ENCODE data around the gene NRARP. TPM values are rescaled to one million over a fixed set of nuclear protein-coding genes. Genes with fewer than 3 reads are reported as not detected.

NRARP gene
- total and polyA plus RNA-seq, 2 of the 13 experiments (the other 11 are each of a cell fraction or from before 2014, with no cell fraction given) = 0.22 to 0.46 TPM

- TF ChIP-seq FUBP1 (CRISPR knock-in tag; IDR thresholded peaks at IDR 0.05; ENCODE audit: borderline replicate concordance) (no peak), RFX5 (IDR thresholded peaks at IDR 0.05; ENCODE audit: low read depth, low read length) (no peak), ZBTB20 (CRISPR knock-in tag; IDR thresholded peaks at IDR 0.05; ENCODE audit: borderline replicate concordance, low read depth) (no peak)
Observed at GRCh38 chr9:137325799-137326198, 23.7 kb upstream of the NRARP start (continued).

GRCh38 chr9:137325124-137325523 lies 23.1 kb upstream of the NRARP start:
- ChIA-PET CTCF (ENCODE audit: low intra/inter-chr PET ratio, low total read pairs) (no interaction called here), POLR2A (no interaction called here)
- BruUV-seq (replicated peaks) = no TSS peak
- ATAC-seq = no peak
- no peak for FAIRE-seq
- TF ChIP-seq NR2F2 (IDR thresholded peaks at IDR 0.05; ENCODE audit: borderline replicate concordance, low read depth) = no peak
- in situ Hi-C loops (cut with HindIII; ENCODE audit: extremely low pct_ligation_motif_present, low pct_unique_long_range_greater_than_20kb) = no loop called here
- intact Hi-C loops (cut with micrococcal nuclease; ENCODE audit: unreplicated experiment) = no loop called here
- WGBS (ENCODE audit: low lambda C conversion rate) = 58% methylated on average over 10 of the region's 10 CpGs
- Histone ChIP-seq H3K9ac (ENCODE audit: insufficient read depth, low read depth, low read length) (no peak overlapping the region), H3K27me3 (ENCODE audit: control insufficient read depth in 1 of 2, insufficient read depth in 2 of 2, low read length in 2 of 2) (peaks cover 0 to 10% of the 10 kb centered on the region in 2 experiments; a peak in 4 of 5 replicates), H3K4me1 (ENCODE audit: insufficient read depth, low read length) (no peaks in the 10 kb centered on the region), H3K36me3 (replicated peaks in 1 of 2; ENCODE audit: control insufficient read depth in 1 of 2, insufficient read depth in 2 of 2, low read length in 2 of 2) (no peaks in the 10 kb centered on the region), H4K20me1 (ENCODE audit: insufficient read depth, low read length) (no peaks in the 10 kb centered on the region), H3K4me2 (ENCODE audit: low read depth, low read length) (no peak overlapping the region), H2AFZ (ENCODE audit: low read length) (no peak overlapping the region), H3K4me3 (replicated peaks in 1 of 3; ENCODE audit: insufficient read depth in 1 of 3, low read depth in 2 of 3, low read length in 3 of 3) (no peak overlapping the region), H3K27ac (ENCODE audit: extremely low read length, insufficient read depth, low read length) (no peak overlapping the region), H3K79me2 (ENCODE audit: insufficient read depth, low read length) (no peaks in the 10 kb centered on the region), H3K9me3 (ENCODE audit: low read length) (no peaks in the 10 kb centered on the region)
- DNase-seq (ENCODE audit: low spot score) = no peak
